CD4-positive, CD25-positive, alpha-beta regulatory T cell (primary cell): ENCODE measurements around the gene PARP3. TPM values are rescaled to one million over a fixed set of nuclear protein-coding genes. Genes with fewer than 3 reads are reported as not detected.
"Not testable (repeated sequence)": the region's sequence is repeated elsewhere in the genome, so short reads cannot be mapped to it uniquely, and the experiment has no call there.

Experiments
- ATAC-seq, 2 donors: fragments of 150-1000 bp; cut with Tn5 transposase; one replicate each; pipeline ENCODE4 v1.10.0; 2021; ENCODE audit warnings: low read depth in 2 of 2, moderate number of reproducible peaks in 2 of 2, moderate library complexity in 1 of 2
- DNase-seq, 3 donors: peaks; one replicate each; pipeline versions ENCODE4 v3.0.0 to v3.0.0-alpha.2; 2012 to 2022; ENCODE audit warnings: mixed read lengths in 1 of 3
- H3K27ac ChIP-seq: one replicate; pipeline ENCODE4 v1.7.0; 2013; ENCODE audit warnings: mild to moderate bottlenecking, low read length; ENCODE audit not compliant: insufficient read depth, poor library complexity, severe bottlenecking
- H3K27me3 ChIP-seq: one replicate; pipeline ENCODE4 v1.7.0; 2013; ENCODE audit warnings: low read length; ENCODE audit not compliant: control insufficient read depth, insufficient read depth
- H3K36me3 ChIP-seq: one replicate; pipeline ENCODE4 v1.7.0; 2013; ENCODE audit warnings: mild to moderate bottlenecking, low read length, moderate library complexity; ENCODE audit not compliant: control insufficient read depth, insufficient read depth
- H3K4me1 ChIP-seq: 2 replicates; pipeline ENCODE4 v1.7.0; 2013; ENCODE audit warnings: mild to moderate bottlenecking, low read length; ENCODE audit not compliant: insufficient read depth, control insufficient read depth, poor library complexity, severe bottlenecking
- H3K4me3 ChIP-seq: one replicate; pipeline ENCODE4 v1.7.0; 2013; ENCODE audit warnings: low read depth, mild to moderate bottlenecking, low read length, moderate library complexity
- H3K9me3 ChIP-seq, 2 experiments: 1 replicate in 1 of 2; 2 replicates in 1 of 2; pipeline ENCODE4 v1.7.0; 2013; ENCODE audit warnings: low read length in 2 of 2, mild to moderate bottlenecking in 1 of 2, moderate library complexity in 1 of 2; ENCODE audit not compliant: control insufficient read depth in 2 of 2
- H3K27ac Mint-ChIP-seq, 3 donors: one replicate each; pipeline ENCODE4 v1.8.0; 2020 to 2022; ENCODE audit warnings: mild to moderate bottlenecking in 3 of 3, mixed read lengths in 3 of 3, moderate library complexity in 2 of 3
- H3K27me3 Mint-ChIP-seq: one replicate; pipeline ENCODE4 v1.8.0; 2022; ENCODE audit warnings: mild to moderate bottlenecking, mixed read lengths
- H3K36me3 Mint-ChIP-seq: one replicate; pipeline ENCODE4 v1.8.0; 2020; ENCODE audit warnings: mixed read lengths
- H3K4me1 Mint-ChIP-seq, 4 donors: one replicate each; pipeline ENCODE4 v1.8.0; 2020 to 2022; ENCODE audit warnings: mixed read lengths in 4 of 4, mild to moderate bottlenecking in 1 of 4
- H3K4me3 Mint-ChIP-seq, 4 donors: one replicate each; pipeline ENCODE4 v1.8.0; 2020 to 2022; ENCODE audit warnings: mild to moderate bottlenecking in 4 of 4, mixed read lengths in 4 of 4, moderate library complexity in 3 of 4
- H3K9me3 Mint-ChIP-seq, 7 donors: one replicate each; pipeline ENCODE4 v1.8.0; 2020 to 2022; ENCODE audit warnings: mixed read lengths in 7 of 7, mild to moderate bottlenecking in 3 of 7, moderate library complexity in 2 of 7
- polyA plus RNA-seq, 4 donors: library from polyadenylated mRNA; unstranded; fragments of 300-500 nt; fragmentation: Illumina TruSeq; gene quantifications; one replicate each; pipeline ENCODE4 v1.2.3, GENCODE V29; 2021
- total RNA-seq: library from RNA; stranded (reverse); gene quantifications from one replicate; pipeline ENCODE4 v1.2.3, GENCODE V29; 2022

PARP3 gene
- total and polyA plus RNA-seq, 5 donors from 2014 or later = 2.9 to 6.4 (median 4.0) TPM

GRCh38 chr3:51904034-51904823, 37.9 kb upstream of the PARP3 start:
- DNase-seq = no peak
- peaks cover 6% of the 10 kb centered on the region for H3K36me3 Mint-ChIP-seq
- Histone ChIP-seq H3K9me3 (peaks cover 0 to 6% of the 10 kb centered on the region in 2 experiments), H3K27ac (no peak overlapping the region), H3K4me3 (no peak overlapping the region), H3K4me1 (no peaks in the 10 kb centered on the region), H3K27me3 (no peaks in the 10 kb centered on the region), H3K36me3 (no peaks in the 10 kb centered on the region)
- peaks cover 0 to 35% (median 2%) of the 10 kb centered on the region in 7 donors for H3K9me3 Mint-ChIP-seq
- ATAC-seq = no peak
- H3K4me3 Mint-ChIP-seq = no peak overlapping the region
- H3K27me3 Mint-ChIP-seq = peaks cover 31% of the 10 kb centered on the region
- peaks cover 0 to 5% (median 0%) of the 10 kb centered on the region in 4 donors for H3K4me1 Mint-ChIP-seq
- H3K27ac Mint-ChIP-seq = peak overlapping the region in 1 of 3 donors; percentile 1

- ATAC-seq (no peak), DNase-seq (no peak)
- Mint-ChIP-seq H3K36me3 (peaks cover 6% of the 10 kb centered on the region), H3K4me3 (no peak overlapping the region), H3K27ac (no peak overlapping the region), H3K27me3 (peaks cover 10% of the 10 kb centered on the region), H3K4me1 (no peaks in the 10 kb centered on the region), H3K9me3 (peaks cover 0 to 39% (median 3%) of the 10 kb centered on the region in 7 donors)
- Histone ChIP-seq H3K36me3 (no peaks in the 10 kb centered on the region), H3K4me3 (no peak overlapping the region), H3K27me3 (no peaks in the 10 kb centered on the region), H3K27ac (no peak overlapping the region), H3K9me3 (peaks cover 0 to 6% of the 10 kb centered on the region in 2 experiments), H3K4me1 (no peaks in the 10 kb centered on the region)
These were observed 34.1 kb upstream of the PARP3 start for GRCh38 chr3:51908026-51908425.

GRCh38 chr3:51916418-51916817, 25.7 kb upstream of the PARP3 start:
- H3K4me3 Mint-ChIP-seq = no peak overlapping the region
- H3K4me1 ChIP-seq = no peaks in the 10 kb centered on the region
- H3K4me1 Mint-ChIP-seq = no peaks in the 10 kb centered on the region
- H3K9me3 ChIP-seq = no peaks in the 10 kb centered on the region
- no peaks in the 10 kb centered on the region for H3K36me3 ChIP-seq
- no peak overlapping the region for H3K4me3 ChIP-seq
- no peaks in the 10 kb centered on the region for H3K27me3 ChIP-seq
- DNase-seq (no peak), ATAC-seq (no peak)
- peaks cover 21% of the 10 kb centered on the region for H3K27me3 Mint-ChIP-seq
- no peaks in the 10 kb centered on the region for H3K9me3 Mint-ChIP-seq
- H3K27ac ChIP-seq = no peak overlapping the region
- no peak overlapping the region for H3K27ac Mint-ChIP-seq
- no peaks in the 10 kb centered on the region for H3K36me3 Mint-ChIP-seq

DNA sequence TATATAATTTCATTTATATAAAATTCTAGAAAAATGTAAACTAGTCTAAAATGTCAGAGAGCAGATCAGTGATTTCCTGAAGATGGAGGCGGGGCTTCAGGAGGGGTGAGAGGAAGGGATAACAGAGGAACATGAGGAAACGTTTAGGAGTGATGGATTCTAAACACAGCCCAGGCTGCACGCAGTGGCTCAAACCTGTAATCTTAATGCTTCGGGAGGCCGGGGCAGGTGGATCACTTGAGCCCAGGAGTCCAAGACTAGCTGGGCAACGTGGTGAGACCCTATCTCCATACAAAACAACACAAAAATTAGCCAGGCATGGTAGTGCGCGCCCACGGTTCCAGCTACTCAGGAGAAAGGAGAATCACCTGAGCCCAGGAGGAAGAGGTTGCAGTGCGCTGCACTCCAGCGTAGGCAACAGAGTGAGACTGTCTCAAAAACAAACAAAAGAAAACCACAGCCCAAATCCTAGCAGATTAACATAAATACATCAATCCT, 21.0 kb upstream of the PARP3 start:
- Histone ChIP-seq H3K4me3 (no peak overlapping the region), H3K4me1 (no peaks in the 10 kb centered on the region), H3K27me3 (no peaks in the 10 kb centered on the region), H3K36me3 (no peaks in the 10 kb centered on the region), H3K27ac (no peak overlapping the region), H3K9me3 (no peaks in the 10 kb centered on the region)
- Mint-ChIP-seq H3K4me3 (no peak overlapping the region), H3K9me3 (no peaks in the 10 kb centered on the region), H3K27me3 (peaks cover 28% of the 10 kb centered on the region), H3K36me3 (no peaks in the 10 kb centered on the region), H3K27ac (no peak overlapping the region), H3K4me1 (no peaks in the 10 kb centered on the region)
- ATAC-seq (no peak), DNase-seq (no peak)

GRCh38 chr3:51927061-51927977, 14.8 kb upstream of the PARP3 start:
- Histone ChIP-seq H3K9me3 (no peaks in the 10 kb centered on the region), H3K27ac (no peak overlapping the region), H3K4me1 (no peaks in the 10 kb centered on the region), H3K36me3 (no peaks in the 10 kb centered on the region), H3K27me3 (no peaks in the 10 kb centered on the region), H3K4me3 (no peak overlapping the region)
- peaks cover 3% of the 10 kb centered on the region for H3K36me3 Mint-ChIP-seq
- peaks cover 7% of the 10 kb centered on the region for H3K27me3 Mint-ChIP-seq
- ATAC-seq (no peak), DNase-seq (no peak)
- H3K4me1 Mint-ChIP-seq = no peaks in the 10 kb centered on the region
- no peak overlapping the region for H3K27ac Mint-ChIP-seq
- H3K4me3 Mint-ChIP-seq = no peak overlapping the region
- peaks cover 0 to 2% (median 0%) of the 10 kb centered on the region in 7 donors for H3K9me3 Mint-ChIP-seq

GRCh38 chr3:51928438-51928837, 13.7 kb upstream of the PARP3 start:
- H3K9me3 ChIP-seq = no peaks in the 10 kb centered on the region
- Mint-ChIP-seq H3K27ac (no peak overlapping the region), H3K27me3 (no peaks in the 10 kb centered on the region), H3K4me1 (no peaks in the 10 kb centered on the region), H3K9me3 (peaks cover 0 to 2% (median 0%) of the 10 kb centered on the region in 7 donors), H3K36me3 (peaks cover 7% of the 10 kb centered on the region), H3K4me3 (peak overlapping the region in 1 of 4 donors; percentile 63)
- H3K27me3 ChIP-seq = no peaks in the 10 kb centered on the region
- H3K4me1 ChIP-seq = no peaks in the 10 kb centered on the region
- H3K27ac ChIP-seq = no peak overlapping the region
- no peak overlapping the region for H3K4me3 ChIP-seq
- ATAC-seq = no peak
- H3K36me3 ChIP-seq = peaks cover 7% of the 10 kb centered on the region
- no peak for DNase-seq

DNA sequence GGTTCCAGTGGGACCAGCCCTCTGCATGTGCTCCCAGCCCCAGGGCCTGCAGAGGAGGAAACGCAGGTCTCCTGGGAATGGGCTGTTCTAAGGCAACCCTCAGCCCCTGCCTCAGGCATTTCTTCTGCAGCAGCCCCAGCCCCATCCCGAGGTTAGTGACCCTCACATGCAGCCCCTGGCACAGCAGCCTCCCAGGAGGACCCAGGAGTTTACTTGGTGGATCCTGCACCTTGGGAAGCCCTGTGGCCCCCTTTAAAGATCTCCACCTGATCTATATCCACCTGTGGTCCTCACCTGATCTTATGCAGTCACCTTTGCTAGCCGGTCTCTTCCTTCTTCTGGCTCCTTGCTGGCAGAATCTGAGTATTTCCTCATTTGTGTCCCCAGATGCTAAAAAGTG, 13.2 kb upstream of the PARP3 start:
- H3K36me3 Mint-ChIP-seq = peaks cover 10% of the 10 kb centered on the region
- not testable (repeated sequence) for H3K27ac ChIP-seq, H3K27ac Mint-ChIP-seq, H3K4me3 ChIP-seq, H3K27me3 ChIP-seq, ATAC-seq, H3K4me3 Mint-ChIP-seq, H3K27me3 Mint-ChIP-seq, H3K9me3 Mint-ChIP-seq, H3K4me1 ChIP-seq, H3K4me1 Mint-ChIP-seq, DNase-seq, H3K9me3 ChIP-seq
- peaks cover 11% of the 10 kb centered on the region for H3K36me3 ChIP-seq
